Measurements from ENCODE around the gene ERI3. TPM values are rescaled to one million over a fixed set of nuclear protein-coding genes. Genes with fewer than 3 reads are reported as not detected.

The ERI3 gene
- total RNA-seq, 1 donor from 2014 or later = 69.3 TPM

- Histone ChIP-seq H3K4me3 (no peak overlapping the region), H3K27me3 (no peaks in the 10 kb centered on the region), H3K27ac (no peak overlapping the region), H3K36me3 (peaks cover 39 to 41% of the 10 kb centered on the region in 2 donors), H3K9me3 (no peaks in the 10 kb centered on the region), H3K4me1 (no peaks in the 10 kb centered on the region)
- intact Hi-C loops (cut with DNase I) = loop anchor here (5.0 kb wide), 1 partner anchor 360 kb away; no protein-coding TSS in a partner anchor
- TF ChIP-seq, protein P1, sequence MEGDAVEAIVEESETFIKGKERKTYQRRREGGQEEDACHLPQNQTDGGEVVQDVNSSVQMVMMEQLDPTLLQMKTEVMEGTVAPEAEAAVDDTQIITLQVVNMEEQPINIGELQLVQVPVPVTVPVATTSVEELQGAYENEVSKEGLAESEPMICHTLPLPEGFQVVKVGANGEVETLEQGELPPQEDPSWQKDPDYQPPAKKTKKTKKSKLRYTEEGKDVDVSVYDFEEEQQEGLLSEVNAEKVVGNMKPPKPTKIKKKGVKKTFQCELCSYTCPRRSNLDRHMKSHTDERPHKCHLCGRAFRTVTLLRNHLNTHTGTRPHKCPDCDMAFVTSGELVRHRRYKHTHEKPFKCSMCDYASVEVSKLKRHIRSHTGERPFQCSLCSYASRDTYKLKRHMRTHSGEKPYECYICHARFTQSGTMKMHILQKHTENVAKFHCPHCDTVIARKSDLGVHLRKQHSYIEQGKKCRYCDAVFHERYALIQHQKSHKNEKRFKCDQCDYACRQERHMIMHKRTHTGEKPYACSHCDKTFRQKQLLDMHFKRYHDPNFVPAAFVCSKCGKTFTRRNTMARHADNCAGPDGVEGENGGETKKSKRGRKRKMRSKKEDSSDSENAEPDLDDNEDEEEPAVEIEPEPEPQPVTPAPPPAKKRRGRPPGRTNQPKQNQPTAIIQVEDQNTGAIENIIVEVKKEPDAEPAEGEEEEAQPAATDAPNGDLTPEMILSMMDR (IDR thresholded peaks at IDR 0.05) = no peak
- no peak for DNase-seq (ENCODE audit: low spot score in 2 of 2)
Measured at GRCh38 chr1:44222397-44223186, 132.5 kb downstream of the ERI3 start.

DNA sequence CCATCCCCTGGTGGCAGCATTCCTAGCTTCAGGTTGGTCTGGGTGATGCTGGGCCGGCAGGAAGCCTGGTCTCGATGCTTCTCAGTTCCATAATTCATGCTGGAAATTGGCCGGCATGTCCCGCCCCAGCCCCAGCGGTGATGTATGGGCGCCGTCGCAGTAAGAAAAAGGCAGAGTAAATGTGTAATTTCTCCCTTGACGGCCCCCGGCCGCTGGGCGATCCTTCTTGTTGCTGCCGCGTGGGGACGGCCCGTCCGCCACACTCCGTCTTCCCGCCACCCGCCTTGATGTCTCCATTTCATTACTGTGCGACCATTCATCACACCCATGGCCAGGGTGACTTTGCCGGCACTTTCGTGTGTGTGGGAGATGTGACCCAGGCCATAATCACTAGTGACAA, 133.3 kb downstream of the ERI3 start:
- Histone ChIP-seq H3K4me1 (no peaks in the 10 kb centered on the region), H3K27me3 (no peaks in the 10 kb centered on the region), H3K9me3 (no peaks in the 10 kb centered on the region), H3K4me3 (no peak overlapping the region), H3K27ac (no peak overlapping the region), H3K36me3 (peaks cover 41 to 42% of the 10 kb centered on the region in 2 donors)
- DNase-seq (ENCODE audit: low spot score in 2 of 2) = no peak
- intact Hi-C loops (cut with DNase I) = loop anchor here (5.0 kb wide), 1 partner anchor 361 kb away; no protein-coding TSS in a partner anchor
- TF ChIP-seq, protein P1 (IDR thresholded peaks at IDR 0.05) = no peak

- Histone ChIP-seq H3K4me1 (no peaks in the 10 kb centered on the region), H3K27ac (no peak overlapping the region), H3K9me3 (no peaks in the 10 kb centered on the region), H3K4me3 (no peak overlapping the region), H3K36me3 (peaks cover 42 to 49% of the 10 kb centered on the region in 2 donors), H3K27me3 (no peaks in the 10 kb centered on the region)
- intact Hi-C loops (cut with DNase I) = loop anchor here (5.0 kb wide), 1 partner anchor 362 kb away; no protein-coding TSS in a partner anchor
- TF ChIP-seq, protein P1 (IDR thresholded peaks at IDR 0.05) = no peak
- DNase-seq (ENCODE audit: low spot score in 2 of 2) = no peak
Measured at GRCh38 chr1:44220755-44221154, 134.3 kb downstream of the ERI3 start.

- H3K4me3 ChIP-seq = no peak overlapping the region
- H3K36me3 ChIP-seq = peaks cover 42 to 55% of the 10 kb centered on the region in 2 donors
- no peak overlapping the region for H3K27ac ChIP-seq
- no peaks in the 10 kb centered on the region for H3K27me3 ChIP-seq
- no peaks in the 10 kb centered on the region for H3K9me3 ChIP-seq
- H3K4me1 ChIP-seq = no peaks in the 10 kb centered on the region
- intact Hi-C loops (cut with DNase I) = loop anchor here (5.0 kb wide), 1 partner anchor 362 kb away; no protein-coding TSS in a partner anchor
- TF ChIP-seq, protein P1 (IDR thresholded peaks at IDR 0.05) = no peak
- no peak for DNase-seq (ENCODE audit: low spot score in 2 of 2)
Measured at GRCh38 chr1:44220001-44220751, 134.9 kb downstream of the ERI3 start.

GRCh38 chr1:44219301-44219626, 135.8 kb downstream of the ERI3 start:
- H3K36me3 ChIP-seq = peaks cover 42 to 63% of the 10 kb centered on the region in 2 donors
- DNase-seq (ENCODE audit: low spot score in 2 of 2) = no peak

More at GRCh38 chr1:44219301-44219626, 135.8 kb downstream of the ERI3 start:
- no peak overlapping the region for H3K4me3 ChIP-seq
- no peaks in the 10 kb centered on the region for H3K9me3 ChIP-seq
- H3K4me1 ChIP-seq = no peaks in the 10 kb centered on the region
- no peak overlapping the region for H3K27ac ChIP-seq
- intact Hi-C loops (cut with DNase I) = loop anchor here (5.0 to 10.0 kb wide), 3 partner anchors 128 to 456 kb away; partner anchors contain the start of genes ARMH1 and TMEM53
- no peaks in the 10 kb centered on the region for H3K27me3 ChIP-seq
- TF ChIP-seq, protein P1 (IDR thresholded peaks at IDR 0.05) = no peak
